Prostate gland (tissue), 2 donors: ENCODE results near the gene HDAC4.

Experiments used
- POLR2AphosphoS5 ChIP-seq: sonication (generic); formaldehyde crosslinking; IDR thresholded peaks from one replicate; pipeline ENCODE4 v1.6.1; 2017; ENCODE audit warnings: antibody characterized with exemption
- TF ChIP-seq, protein P1 (sequence below), 4 experiments: fragments of 200-600 bp in 2 of 4; fragments of 450-650 bp in 2 of 4; sonication (generic) in 2 of 4; IDR thresholded peaks; 1 replicate in 3 of 4; 2 replicates in 1 of 4; pipeline ENCODE4 v1.5.1; 2016 to 2019; ENCODE audit warnings: antibody characterized with exemption in 4 of 4, mild to moderate bottlenecking in 2 of 4, moderate library complexity in 2 of 4

DNA sequence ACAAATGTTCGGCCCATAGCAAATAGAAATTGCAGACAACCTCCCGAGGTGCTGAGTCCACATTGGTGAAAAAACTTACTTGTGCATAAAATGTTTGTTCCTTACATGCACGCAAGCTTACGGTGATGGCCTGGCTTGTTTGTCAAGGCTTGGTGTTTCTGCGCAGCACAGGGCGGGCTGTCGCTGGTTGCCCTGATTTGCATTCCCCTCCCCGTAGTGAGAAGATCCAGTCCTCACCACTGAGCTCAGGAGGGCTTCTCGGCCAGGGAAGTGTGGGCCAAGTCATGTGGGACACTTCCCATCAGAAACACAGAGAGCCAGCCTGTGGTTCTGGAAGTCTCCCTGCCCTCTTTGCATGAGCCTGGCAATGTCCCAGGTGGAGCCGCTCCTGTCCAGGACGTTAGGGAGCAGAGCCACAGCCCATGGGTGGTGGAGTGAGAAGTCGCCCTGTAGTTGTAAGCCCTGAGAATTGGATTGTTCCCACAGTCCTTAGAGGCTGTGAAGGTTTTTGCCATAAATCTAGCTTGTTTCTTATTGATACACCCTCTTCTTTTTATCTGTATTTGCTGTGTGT is 400.2 kb downstream of the HDAC4 start:
- TF ChIP-seq, protein P1, sequence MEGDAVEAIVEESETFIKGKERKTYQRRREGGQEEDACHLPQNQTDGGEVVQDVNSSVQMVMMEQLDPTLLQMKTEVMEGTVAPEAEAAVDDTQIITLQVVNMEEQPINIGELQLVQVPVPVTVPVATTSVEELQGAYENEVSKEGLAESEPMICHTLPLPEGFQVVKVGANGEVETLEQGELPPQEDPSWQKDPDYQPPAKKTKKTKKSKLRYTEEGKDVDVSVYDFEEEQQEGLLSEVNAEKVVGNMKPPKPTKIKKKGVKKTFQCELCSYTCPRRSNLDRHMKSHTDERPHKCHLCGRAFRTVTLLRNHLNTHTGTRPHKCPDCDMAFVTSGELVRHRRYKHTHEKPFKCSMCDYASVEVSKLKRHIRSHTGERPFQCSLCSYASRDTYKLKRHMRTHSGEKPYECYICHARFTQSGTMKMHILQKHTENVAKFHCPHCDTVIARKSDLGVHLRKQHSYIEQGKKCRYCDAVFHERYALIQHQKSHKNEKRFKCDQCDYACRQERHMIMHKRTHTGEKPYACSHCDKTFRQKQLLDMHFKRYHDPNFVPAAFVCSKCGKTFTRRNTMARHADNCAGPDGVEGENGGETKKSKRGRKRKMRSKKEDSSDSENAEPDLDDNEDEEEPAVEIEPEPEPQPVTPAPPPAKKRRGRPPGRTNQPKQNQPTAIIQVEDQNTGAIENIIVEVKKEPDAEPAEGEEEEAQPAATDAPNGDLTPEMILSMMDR (IDR thresholded peaks at IDR 0.05): no peak
- TF ChIP-seq POLR2AphosphoS5: no peak
